Measurements from ENCODE around the gene ALDH4A1. TPM values are rescaled to one million over a fixed set of nuclear protein-coding genes. Genes with fewer than 3 reads are reported as not detected.

The ALDH4A1 gene
- total RNA-seq, 1 experiment from 2014 or later: 18.1 TPM

DNA sequence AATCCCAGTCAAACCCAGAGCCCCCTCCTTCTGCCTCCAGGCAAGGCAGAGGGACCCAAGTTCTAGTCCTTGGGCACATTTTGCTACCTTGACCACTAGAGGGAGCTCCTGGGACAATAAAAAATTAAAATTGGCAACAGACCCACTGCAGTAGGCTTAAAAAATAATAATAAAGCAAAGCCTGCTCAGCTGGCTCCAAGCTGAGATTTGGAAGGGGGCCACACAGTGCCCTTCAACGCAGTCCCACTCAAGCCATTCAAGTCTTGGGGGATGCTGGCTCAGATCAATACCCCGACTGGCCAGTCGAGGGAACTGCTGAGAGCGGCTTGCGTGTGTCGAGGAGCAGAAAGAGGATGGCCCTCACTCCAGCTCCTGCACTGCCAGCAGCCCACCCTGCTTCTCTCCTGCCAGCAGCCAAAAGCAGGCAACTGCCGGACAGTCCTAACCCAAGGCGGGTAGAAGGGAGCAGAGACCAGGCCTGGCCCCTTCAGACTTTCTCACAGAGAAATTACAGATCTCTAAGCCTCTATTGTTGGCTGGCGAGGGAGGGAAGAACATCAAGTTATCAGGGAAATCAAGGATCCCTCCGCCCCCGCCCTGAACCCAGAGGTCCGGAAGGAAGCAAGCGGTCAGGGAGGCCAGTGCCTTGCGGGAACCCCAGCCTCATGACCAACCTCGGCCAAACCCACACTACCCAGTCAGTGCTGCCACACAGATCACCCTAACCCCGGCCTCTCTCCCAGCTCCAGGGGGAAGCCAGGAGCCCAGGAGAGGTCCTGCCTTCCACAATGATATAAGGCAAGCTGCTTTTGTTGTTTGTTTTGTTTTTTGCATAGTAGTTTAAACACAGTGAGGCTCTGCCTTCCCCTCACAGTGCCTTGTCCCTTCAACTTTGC, 4.9 kb upstream of the ALDH4A1 start:
- no TSS peak for BruUV-seq (replicated peaks)
- intact Hi-C loops (cut with micrococcal nuclease): loop anchor here (1.0 to 10.0 kb wide), 2 partner anchors 189 to 338 kb away; no protein-coding TSS in a partner anchor
- DNase-seq: peak; percentile 76
- POLR2A ChIA-PET (ENCODE audit: unreplicated experiment): no interaction called here
- H3K79me2 ChIP-seq (ENCODE audit: low read length): 0 out of 2 replicates have a peak, but pooled peaks cover 1% of the 10 kb centered on the region
- no peak overlapping the region for H3K4me2 ChIP-seq (ENCODE audit: low read length)
- H3K27me3 ChIP-seq (ENCODE audit: low read length): no peaks in the 10 kb centered on the region
- no peak overlapping the region for H3K4me3 ChIP-seq (ENCODE audit: low read length)
- no peaks in the 10 kb centered on the region for H3K9me2 ChIP-seq (replicated peaks; ENCODE audit: low read length)
- H3F3A ChIP-seq (ENCODE audit: low read length, unreplicated experiment): peaks cover 6% of the 10 kb centered on the region
- H3K9me3 ChIP-seq (ENCODE audit: low read length): no peaks in the 10 kb centered on the region
- H3K36me3 ChIP-seq (ENCODE audit: low read depth, low read length): peaks cover 30% of the 10 kb centered on the region
- no peaks in the 10 kb centered on the region for H4K20me1 ChIP-seq (ENCODE audit: low read length)
- H3K27ac ChIP-seq (ENCODE audit: low read length): no peak overlapping the region
- CTCF ChIA-PET: interaction anchor here (0.5 to 1.2 kb wide), 9 partner anchors 10 to 256 kb away, joined by 3 to 7 read pairs (median 4); no protein-coding TSS in a partner anchor
- ATAC-seq: no peak
- no peak overlapping the region for H3K9ac ChIP-seq (ENCODE audit: low read length)
- H2AFZ ChIP-seq (ENCODE audit: low read length): no peak overlapping the region
- TF ChIP-seq EZH2 (IDR thresholded peaks at IDR 0.05; ENCODE audit: low read length, unreplicated experiment) (no peak), CTCF (conservative IDR thresholded peaks at IDR 0.05; ENCODE audit: low read depth, low read length) (peak; percentile 95)
- peaks cover 18% of the 10 kb centered on the region for H3K4me1 ChIP-seq (ENCODE audit: insufficient read depth, low read length)

- Histone ChIP-seq H3F3A (ENCODE audit: low read length, unreplicated experiment) (peaks cover 6% of the 10 kb centered on the region), H3K9me3 (ENCODE audit: low read length) (no peaks in the 10 kb centered on the region), H2AFZ (ENCODE audit: low read length) (peak overlapping the region; percentile 84), H3K9me2 (replicated peaks; ENCODE audit: low read length) (no peaks in the 10 kb centered on the region), H3K9ac (ENCODE audit: low read length) (peak overlapping the region; percentile 86), H3K79me2 (ENCODE audit: low read length) (peaks cover 4% of the 10 kb centered on the region; the same call in 1 of the 2 replicates), H3K4me1 (ENCODE audit: insufficient read depth, low read length) (peaks cover 26% of the 10 kb centered on the region), H4K20me1 (ENCODE audit: low read length) (no peaks in the 10 kb centered on the region), H3K27me3 (ENCODE audit: low read length) (no peaks in the 10 kb centered on the region), H3K4me2 (ENCODE audit: low read length) (peak overlapping the region; percentile 96), H3K27ac (ENCODE audit: low read length) (peak overlapping the region; percentile 86), H3K4me3 (ENCODE audit: low read length) (peak overlapping the region; percentile 96), H3K36me3 (ENCODE audit: low read depth, low read length) (peaks cover 11% of the 10 kb centered on the region; the same call in 1 of the 2 replicates)
- DNase-seq (no peak), ATAC-seq (peak; percentile 6)
- TF ChIP-seq CTCF (conservative IDR thresholded peaks at IDR 0.05; ENCODE audit: low read depth, low read length) (no peak), EZH2phosphoT487 (IDR thresholded peaks at IDR 0.05; ENCODE audit: borderline replicate concordance, low read length) (no peak)
- intact Hi-C loops (cut with micrococcal nuclease): loop anchor here (5.0 to 10.0 kb wide), 2 partner anchors 54 to 341 kb away; partner anchors contain the start of gene IFFO2
- ChIA-PET POLR2A (ENCODE audit: unreplicated experiment) (interaction anchor here (0.6 kb wide), 2 partner anchors 73 to 238 kb away, joined by 4 read pairs; no protein-coding TSS in a partner anchor), CTCF (interaction anchor here (1.0 to 1.1 kb wide), 2 partner anchors 10 to 11 kb away, joined by 5 to 7 read pairs; no protein-coding TSS in a partner anchor)
- BruUV-seq (replicated peaks): TSS peak; percentile 87
Observed at GRCh38 chr1:18903291-18903756, 969 bp upstream of the ALDH4A1 start.
